Measurements from ENCODE around the gene GGT6. TPM values are rescaled to one million over a fixed set of nuclear protein-coding genes. Genes with fewer than 3 reads are reported as not detected.
A peak's percentile ranks its signal among the peaks of the same experiment; 100 is the strongest.

GGT6 gene
- total and polyA plus RNA-seq, 4 donors: 2.8 to 12.3 (median 7.4) TPM

DNA sequence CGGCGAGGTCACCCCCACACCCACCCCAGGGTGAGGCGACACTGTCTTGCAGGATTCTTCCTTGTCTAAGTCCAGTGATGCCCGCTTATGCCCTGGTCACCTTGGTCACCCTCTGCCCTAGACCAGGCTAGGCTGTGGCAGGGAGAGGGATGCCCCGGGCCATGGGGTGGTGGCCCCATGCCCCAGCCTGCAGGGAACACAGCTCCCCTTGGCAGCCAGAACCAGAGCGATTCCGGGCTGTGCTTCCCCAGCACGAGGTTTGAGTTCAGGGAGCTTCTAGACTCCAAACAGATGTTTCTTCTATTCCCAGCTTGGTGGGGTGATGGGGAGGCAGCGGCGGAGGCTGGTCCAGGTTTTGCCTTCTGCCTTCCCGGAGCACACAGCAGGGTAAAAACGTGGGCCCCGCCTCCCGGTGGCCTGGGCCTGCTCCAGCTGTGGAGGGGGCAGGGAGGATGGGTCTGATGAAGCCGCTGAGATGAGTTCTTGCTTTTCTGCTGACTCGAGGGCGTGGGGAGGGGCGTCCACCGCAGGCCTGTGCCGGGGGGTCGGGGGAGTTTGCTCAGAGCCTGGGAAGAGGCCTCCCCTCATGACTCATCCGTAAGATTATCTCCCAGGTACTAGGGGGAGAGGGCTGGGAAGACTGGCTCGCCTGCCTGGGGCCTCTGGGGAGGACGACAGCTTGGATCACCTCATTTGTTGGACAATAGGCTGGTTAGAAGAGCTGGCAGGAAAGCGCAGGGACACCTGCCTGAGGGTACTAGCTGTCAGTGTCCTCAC, 39.3 kb upstream of the GGT6 start:
- no peaks in the 10 kb centered on the region for H3K27me3 ChIP-seq (ENCODE audit: control insufficient read depth in 3 of 3, insufficient read depth in 3 of 3, low read length in 2 of 3)
- peak overlapping the region; percentile 43 to 78 for H3K27ac ChIP-seq (ENCODE audit: low read depth in 1 of 2, low read length in 1 of 2)
- DNase-seq: peak; percentile 94 to 97 (median 95)
- H3K4me1 ChIP-seq (ENCODE audit: control insufficient read depth in 5 of 5, insufficient read depth in 5 of 5, low read length in 5 of 5): peaks cover 6 to 55% (median 16%) of the 10 kb centered on the region in 5 donors
- 62 to 70% methylated on average over 25 of the region's 25 CpGs for WGBS, 2 donors
- TF ChIP-seq, protein P1, sequence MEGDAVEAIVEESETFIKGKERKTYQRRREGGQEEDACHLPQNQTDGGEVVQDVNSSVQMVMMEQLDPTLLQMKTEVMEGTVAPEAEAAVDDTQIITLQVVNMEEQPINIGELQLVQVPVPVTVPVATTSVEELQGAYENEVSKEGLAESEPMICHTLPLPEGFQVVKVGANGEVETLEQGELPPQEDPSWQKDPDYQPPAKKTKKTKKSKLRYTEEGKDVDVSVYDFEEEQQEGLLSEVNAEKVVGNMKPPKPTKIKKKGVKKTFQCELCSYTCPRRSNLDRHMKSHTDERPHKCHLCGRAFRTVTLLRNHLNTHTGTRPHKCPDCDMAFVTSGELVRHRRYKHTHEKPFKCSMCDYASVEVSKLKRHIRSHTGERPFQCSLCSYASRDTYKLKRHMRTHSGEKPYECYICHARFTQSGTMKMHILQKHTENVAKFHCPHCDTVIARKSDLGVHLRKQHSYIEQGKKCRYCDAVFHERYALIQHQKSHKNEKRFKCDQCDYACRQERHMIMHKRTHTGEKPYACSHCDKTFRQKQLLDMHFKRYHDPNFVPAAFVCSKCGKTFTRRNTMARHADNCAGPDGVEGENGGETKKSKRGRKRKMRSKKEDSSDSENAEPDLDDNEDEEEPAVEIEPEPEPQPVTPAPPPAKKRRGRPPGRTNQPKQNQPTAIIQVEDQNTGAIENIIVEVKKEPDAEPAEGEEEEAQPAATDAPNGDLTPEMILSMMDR (IDR thresholded peaks at IDR 0.05; ENCODE audit: control extremely low read depth, extremely low read depth): no peak
- peaks cover 0 to 6% (median 0%) of the 10 kb centered on the region in 4 donors for H3K36me3 ChIP-seq (ENCODE audit: control insufficient read depth in 4 of 4, insufficient read depth in 4 of 4, low read length in 4 of 4)
- peak overlapping the region in 1 of 2 donors; percentile 75 for H3K9ac ChIP-seq (ENCODE audit: insufficient read depth in 1 of 2, low read length in 2 of 2)
- H3K4me3 ChIP-seq: no peak overlapping the region
- H3K9me3 ChIP-seq (ENCODE audit: control insufficient read depth in 4 of 4, insufficient read depth in 3 of 4, low read length in 3 of 4): no peaks in the 10 kb centered on the region
- ATAC-seq (ENCODE audit: insufficient read depth, low FRiP score): peak; percentile 53

DNA sequence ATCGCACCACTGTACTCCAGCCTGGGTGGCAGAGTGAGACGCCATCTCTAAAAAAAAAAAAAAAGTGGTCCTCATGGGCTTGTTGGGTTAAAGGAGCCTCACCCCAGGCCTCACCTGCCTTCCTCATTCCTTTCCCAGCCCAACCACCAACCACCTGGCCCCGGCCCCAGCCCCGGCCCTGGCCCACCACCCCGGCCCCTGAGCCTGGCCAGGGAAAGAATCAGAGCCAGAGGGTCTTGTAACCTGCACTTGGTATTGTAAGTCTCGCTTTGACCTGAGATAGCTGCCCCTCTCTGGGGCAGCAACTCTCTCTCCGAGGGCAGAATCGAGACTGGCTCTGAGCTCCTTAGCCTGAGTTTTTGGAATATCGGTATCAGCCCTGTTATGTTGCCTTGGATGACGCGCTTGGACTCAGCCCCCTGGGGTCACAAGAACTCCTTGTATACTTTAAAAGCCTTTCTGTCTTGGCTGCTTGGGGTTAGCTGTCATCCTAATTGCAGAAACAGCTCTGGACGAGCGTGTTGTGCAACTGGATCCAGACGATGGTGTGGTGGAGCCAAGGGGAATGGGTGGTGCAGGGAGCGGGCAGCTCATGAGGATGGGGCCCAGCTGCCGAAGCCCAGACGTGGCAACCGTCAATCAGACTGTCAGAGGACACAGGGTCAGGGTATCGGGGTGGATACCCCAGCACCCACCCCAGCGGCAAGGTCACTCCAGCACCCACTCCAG, 38.6 kb upstream of the GGT6 start:
- H3K36me3 ChIP-seq (ENCODE audit: control insufficient read depth in 4 of 4, insufficient read depth in 4 of 4, low read length in 4 of 4): peaks cover 0 to 6% (median 0%) of the 10 kb centered on the region in 4 donors
- no peaks in the 10 kb centered on the region for H3K9me3 ChIP-seq (ENCODE audit: control insufficient read depth in 4 of 4, insufficient read depth in 3 of 4, low read length in 3 of 4)
- H3K4me1 ChIP-seq (ENCODE audit: control insufficient read depth in 5 of 5, insufficient read depth in 5 of 5, low read length in 5 of 5): peaks cover 4 to 48% (median 11%) of the 10 kb centered on the region in 5 donors
- TF ChIP-seq, protein P1 (IDR thresholded peaks at IDR 0.05; ENCODE audit: control extremely low read depth, extremely low read depth): no peak
- DNase-seq (peak; percentile 94 to 99 (median 98)), ATAC-seq (ENCODE audit: insufficient read depth, low FRiP score) (peak; percentile 46)
- H3K4me3 ChIP-seq: no peak overlapping the region
- peak overlapping the region; percentile 43 to 78 for H3K27ac ChIP-seq (ENCODE audit: low read depth in 1 of 2, low read length in 1 of 2)
- no peaks in the 10 kb centered on the region for H3K27me3 ChIP-seq (ENCODE audit: control insufficient read depth in 3 of 3, insufficient read depth in 3 of 3, low read length in 2 of 3)
- 70 to 73% methylated on average over 20 of the region's 20 CpGs for WGBS, 2 donors
- H3K9ac ChIP-seq (ENCODE audit: insufficient read depth in 1 of 2, low read length in 2 of 2): no peak overlapping the region

DNA sequence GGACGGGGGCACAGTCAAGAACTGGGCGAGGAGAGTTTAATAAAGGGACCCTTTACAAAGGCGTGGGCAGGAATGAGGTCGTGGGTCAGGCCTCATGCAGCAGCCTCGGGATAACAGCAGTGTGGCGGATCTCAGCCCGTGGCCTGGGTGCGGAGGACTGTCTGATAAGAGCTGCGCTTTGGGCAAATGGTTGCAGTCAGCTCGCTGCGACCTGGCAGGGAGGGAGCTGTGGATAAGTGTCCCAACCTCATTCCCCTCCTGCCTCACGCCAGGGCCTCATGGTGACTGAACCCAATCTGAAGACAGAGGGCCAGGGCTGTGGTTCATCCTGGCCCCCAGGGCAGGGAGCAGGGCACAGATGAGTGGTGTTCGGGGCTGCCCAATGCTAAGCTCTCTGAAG, 37.6 kb upstream of the GGT6 start:
- Histone ChIP-seq H3K9ac (ENCODE audit: insufficient read depth in 1 of 2, low read length in 2 of 2) (no peak overlapping the region), H3K4me1 (ENCODE audit: control insufficient read depth in 5 of 5, insufficient read depth in 5 of 5, low read length in 5 of 5) (peaks cover 4 to 54% (median 16%) of the 10 kb centered on the region in 5 donors), H3K4me3 (no peak overlapping the region), H3K36me3 (ENCODE audit: control insufficient read depth in 4 of 4, insufficient read depth in 4 of 4, low read length in 4 of 4) (peaks cover 0 to 6% (median 0%) of the 10 kb centered on the region in 4 donors), H3K9me3 (ENCODE audit: control insufficient read depth in 4 of 4, insufficient read depth in 3 of 4, low read length in 3 of 4) (no peaks in the 10 kb centered on the region), H3K27me3 (ENCODE audit: control insufficient read depth in 3 of 3, insufficient read depth in 3 of 3, low read length in 2 of 3) (no peaks in the 10 kb centered on the region), H3K27ac (ENCODE audit: low read depth in 1 of 2, low read length in 1 of 2) (peak overlapping the region in 1 of 2 donors; percentile 20)
- TF ChIP-seq, protein P1 (IDR thresholded peaks at IDR 0.05; ENCODE audit: control extremely low read depth, extremely low read depth): no peak
- peak in 1 of 3 donors; percentile 17 for DNase-seq
- WGBS, 2 donors: 79 to 81% methylated on average over 12 to 13 of the region's 13 CpGs
- no peak for ATAC-seq (ENCODE audit: insufficient read depth, low FRiP score)
